Upper lobe of left lung (tissue), 6 donors: ENCODE results near the gene HOOK1. TPM values are rescaled to one million over a fixed set of nuclear protein-coding genes. Genes with fewer than 3 reads are reported as not detected.
A peak's percentile ranks its signal among the peaks of the same experiment; 100 is the strongest.

Experiments used
- ATAC-seq, 2 donors: fragments of 200-7000 bp; cut with Tn5 transposase; one replicate each; pipeline ENCODE4 v1.9.1; 2022; ENCODE audit warnings: mild to moderate bottlenecking in 2 of 2, moderate library complexity in 2 of 2; ENCODE audit not compliant: low FRiP score in 2 of 2
- DNase-seq, 2 donors: peaks; one replicate each; pipeline ENCODE4 v3.0.0-alpha.2; 2019 to 2020
- H3K27ac ChIP-seq, 4 donors: fragments of 200-600 bp; sonication (generic); one replicate each; pipeline ENCODE4 v1.5.1; 2016 to 2019
- H3K27me3 ChIP-seq, 4 donors: fragments of 200-600 bp; sonication (generic); one replicate each; pipeline ENCODE4 v1.5.1; 2017 to 2019
- H3K36me3 ChIP-seq, 4 donors: fragments of 200-600 bp; sonication (generic); one replicate each; pipeline ENCODE4 v1.5.1; 2016 to 2019
- H3K4me1 ChIP-seq, 4 donors: fragments of 200-600 bp; sonication (generic); one replicate each; pipeline ENCODE4 v1.5.1; 2018 to 2019
- H3K4me3 ChIP-seq, 4 donors: fragments of 200-600 bp; sonication (generic); one replicate each; pipeline ENCODE4 v1.5.1; 2017 to 2019; ENCODE audit warnings: mild to moderate bottlenecking in 2 of 4, moderate library complexity in 1 of 4
- H3K9me3 ChIP-seq, 4 donors: fragments of 200-600 bp; sonication (generic); one replicate each; pipeline ENCODE4 v1.5.1; 2018 to 2019
- CTCF ChIP-seq, 6 experiments: fragments of 450-650 bp in 4 of 6; fragments of 200-600 bp in 2 of 6; sonication (generic) in 2 of 6; IDR thresholded peaks; one replicate each; pipeline ENCODE4 v1.5.1; 2016 to 2019; ENCODE audit warnings: antibody characterized with exemption in 6 of 6
- EP300 ChIP-seq, 4 donors: sonication (generic); formaldehyde crosslinking; IDR thresholded peaks; one replicate each; pipeline ENCODE4 v1.5.1; 2017; ENCODE audit warnings: antibody characterized with exemption in 4 of 4, control low read depth in 2 of 4
- POLR2A ChIP-seq, 4 donors: fragments of 450-650 bp; IDR thresholded peaks; one replicate each; pipeline ENCODE4 v1.5.1; 2016 to 2017; ENCODE audit warnings: antibody characterized with exemption in 4 of 4, mild to moderate bottlenecking in 2 of 4
- POLR2AphosphoS5 ChIP-seq, 2 donors: sonication (generic); formaldehyde crosslinking; IDR thresholded peaks; one replicate each; pipeline ENCODE4 v1.5.1; 2017; ENCODE audit warnings: antibody characterized with exemption in 2 of 2
- WGBS, 2 donors: methylation state at CpG; one replicate each; pipeline ENCODE4 v1.1.5; 2017 to 2018; 5-methylcytosine and 5-hydroxymethylcytosine counted together
- total RNA-seq, 6 donors: library from RNA; depleted of rRNA in 4 of 6; stranded (reverse); fragments of >200 nt in 4 of 6; gene quantifications; one replicate each; pipeline versions ENCODE4 v1.1.0 to v1.2.1, GENCODE V29; 2016 to 2021
- donor health status: DM: no; HTN: no; CAD: no; lungs with moderate emphysema.
- donor health status: DM: no; HTN: yes; CAD: no; lungs with severe emphysema.

HOOK1 gene
- total RNA-seq: 10 to 100 TPM in 4 of 6 donors, 1 to 10 TPM in 2; 5.3 to 27.6 (median 11.1) TPM

- peaks cover 2 to 17% (median 10%) of the 10 kb centered on the region in 4 donors for H3K4me1 ChIP-seq
- 10 to 18% methylated on average over 23 to 68 of the region's 71 CpGs for WGBS, 2 donors
- TF ChIP-seq EP300 (IDR thresholded peaks at IDR 0.05) (no peak), POLR2A (IDR thresholded peaks at IDR 0.05) (peak in 2 of 4 donors; percentile 44 to 66), CTCF (IDR thresholded peaks at IDR 0.05) (no peak), POLR2AphosphoS5 (IDR thresholded peaks at IDR 0.05) (peak in 1 of 2 donors; percentile 51)
- peak in 1 of 2 donors; percentile 23 for DNase-seq
- H3K36me3 ChIP-seq: no peaks in the 10 kb centered on the region
- H3K9me3 ChIP-seq: no peaks in the 10 kb centered on the region
- ATAC-seq: peak; percentile 48 to 68
- peak within 1 kb of the TSS; percentile 58 to 79 (median 76) for H3K27ac ChIP-seq
- H3K4me3 ChIP-seq: peak within 1 kb of the TSS; percentile 18 to 61 (median 56)
- H3K27me3 ChIP-seq: peaks cover 0 to 15% (median 7%) of the 10 kb centered on the region in 4 donors
These were observed at the start of gene HOOK1 for GRCh38 chr1:59814901-59815825. TSS of gene HOOK1 (plus strand) at chr1:59814949. CDS start at chr1:59815118, 169 bp downstream.

- 82 to 89% methylated on average over 5 of the region's 5 CpGs for WGBS, 2 donors
- ATAC-seq (peak in 1 of 2 donors; percentile 32), DNase-seq (no peak)
- no peaks in the 10 kb centered on the region for H3K36me3 ChIP-seq
- TF ChIP-seq EP300 (IDR thresholded peaks at IDR 0.05): no peak
- TF ChIP-seq CTCF (IDR thresholded peaks at IDR 0.05): no peak
- no peak for TF ChIP-seq POLR2A (IDR thresholded peaks at IDR 0.05)
- TF ChIP-seq POLR2AphosphoS5 (IDR thresholded peaks at IDR 0.05): no peak
- no peaks in the 10 kb centered on the region for H3K27me3 ChIP-seq
- H3K4me1 ChIP-seq: no peaks in the 10 kb centered on the region
- no peak overlapping the region for H3K4me3 ChIP-seq
- no peak overlapping the region for H3K27ac ChIP-seq
- H3K9me3 ChIP-seq: no peaks in the 10 kb centered on the region
These were observed 49.6 kb upstream of the HOOK1 start for GRCh38 chr1:59765011-59765730.

GRCh38 chr1:59766227-59766855, 48.4 kb upstream of the HOOK1 start:
- ATAC-seq (no peak), DNase-seq (no peak)
- H3K9me3 ChIP-seq: no peaks in the 10 kb centered on the region
- H3K4me1 ChIP-seq: no peaks in the 10 kb centered on the region
- TF ChIP-seq POLR2A (IDR thresholded peaks at IDR 0.05) (no peak), POLR2AphosphoS5 (IDR thresholded peaks at IDR 0.05) (no peak), EP300 (IDR thresholded peaks at IDR 0.05) (no peak), CTCF (IDR thresholded peaks at IDR 0.05) (no peak)
- WGBS, 2 donors: 87 to 89% methylated on average over 9 of the region's 9 CpGs
- H3K27ac ChIP-seq: no peak overlapping the region
- H3K4me3 ChIP-seq: no peak overlapping the region
- H3K36me3 ChIP-seq: no peaks in the 10 kb centered on the region
- no peaks in the 10 kb centered on the region for H3K27me3 ChIP-seq

- Histone ChIP-seq H3K4me1 (no peaks in the 10 kb centered on the region), H3K4me3 (no peak overlapping the region), H3K27me3 (no peaks in the 10 kb centered on the region), H3K27ac (no peak overlapping the region), H3K9me3 (no peaks in the 10 kb centered on the region), H3K36me3 (no peaks in the 10 kb centered on the region)
- WGBS, 2 donors: 50 to 52% methylated on average over 2 of the region's 2 CpGs
- ATAC-seq: no peak
- TF ChIP-seq EP300 (IDR thresholded peaks at IDR 0.05) (no peak), CTCF (IDR thresholded peaks at IDR 0.05) (no peak), POLR2A (IDR thresholded peaks at IDR 0.05) (no peak), POLR2AphosphoS5 (IDR thresholded peaks at IDR 0.05) (no peak)
- DNase-seq: no peak
These were observed 47.6 kb upstream of the HOOK1 start for GRCh38 chr1:59767119-59767518.
